ENCODE measurements around the gene PLA2G2A.
"Not testable (repeated sequence)": the region's sequence is repeated elsewhere in the genome, so short reads cannot be mapped to it uniquely, and the experiment has no call there.

PLA2G2A gene

DNA sequence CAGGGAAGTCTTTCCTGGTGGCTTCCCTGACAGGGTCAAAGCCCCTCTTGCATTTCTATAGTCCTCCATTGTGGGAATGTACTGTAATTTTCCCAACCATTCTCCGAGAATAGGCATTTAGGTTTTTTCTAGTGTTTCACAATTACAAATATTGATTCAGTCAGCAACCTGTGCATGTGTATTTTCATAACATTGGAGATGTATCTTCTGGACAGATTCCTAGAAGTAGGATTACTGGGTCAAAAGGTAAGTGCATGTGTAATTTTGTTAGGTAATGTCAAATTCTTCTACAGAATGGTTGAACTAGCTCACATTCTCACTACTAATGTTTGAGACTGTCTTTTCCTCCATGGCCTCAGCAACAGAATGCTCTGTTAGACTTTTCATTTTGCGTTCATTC, 8.3 kb upstream of the PLA2G2A start:
- no peak for DNase-seq
- Histone ChIP-seq H3K27ac (no peak overlapping the region), H3K27me3 (ENCODE audit: insufficient read depth, low read depth, severe bottlenecking) (no peaks in the 10 kb centered on the region), H3K36me3 (no peaks in the 10 kb centered on the region), H3K4me3 (ENCODE audit: low read depth, low read length) (no peak overlapping the region), H3K9me3 (ENCODE audit: severe bottlenecking) (no peaks in the 10 kb centered on the region)
- TF ChIP-seq, protein P1, sequence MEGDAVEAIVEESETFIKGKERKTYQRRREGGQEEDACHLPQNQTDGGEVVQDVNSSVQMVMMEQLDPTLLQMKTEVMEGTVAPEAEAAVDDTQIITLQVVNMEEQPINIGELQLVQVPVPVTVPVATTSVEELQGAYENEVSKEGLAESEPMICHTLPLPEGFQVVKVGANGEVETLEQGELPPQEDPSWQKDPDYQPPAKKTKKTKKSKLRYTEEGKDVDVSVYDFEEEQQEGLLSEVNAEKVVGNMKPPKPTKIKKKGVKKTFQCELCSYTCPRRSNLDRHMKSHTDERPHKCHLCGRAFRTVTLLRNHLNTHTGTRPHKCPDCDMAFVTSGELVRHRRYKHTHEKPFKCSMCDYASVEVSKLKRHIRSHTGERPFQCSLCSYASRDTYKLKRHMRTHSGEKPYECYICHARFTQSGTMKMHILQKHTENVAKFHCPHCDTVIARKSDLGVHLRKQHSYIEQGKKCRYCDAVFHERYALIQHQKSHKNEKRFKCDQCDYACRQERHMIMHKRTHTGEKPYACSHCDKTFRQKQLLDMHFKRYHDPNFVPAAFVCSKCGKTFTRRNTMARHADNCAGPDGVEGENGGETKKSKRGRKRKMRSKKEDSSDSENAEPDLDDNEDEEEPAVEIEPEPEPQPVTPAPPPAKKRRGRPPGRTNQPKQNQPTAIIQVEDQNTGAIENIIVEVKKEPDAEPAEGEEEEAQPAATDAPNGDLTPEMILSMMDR (IDR thresholded peaks at IDR 0.05; ENCODE audit: low read depth, low read length) = no peak

DNA sequence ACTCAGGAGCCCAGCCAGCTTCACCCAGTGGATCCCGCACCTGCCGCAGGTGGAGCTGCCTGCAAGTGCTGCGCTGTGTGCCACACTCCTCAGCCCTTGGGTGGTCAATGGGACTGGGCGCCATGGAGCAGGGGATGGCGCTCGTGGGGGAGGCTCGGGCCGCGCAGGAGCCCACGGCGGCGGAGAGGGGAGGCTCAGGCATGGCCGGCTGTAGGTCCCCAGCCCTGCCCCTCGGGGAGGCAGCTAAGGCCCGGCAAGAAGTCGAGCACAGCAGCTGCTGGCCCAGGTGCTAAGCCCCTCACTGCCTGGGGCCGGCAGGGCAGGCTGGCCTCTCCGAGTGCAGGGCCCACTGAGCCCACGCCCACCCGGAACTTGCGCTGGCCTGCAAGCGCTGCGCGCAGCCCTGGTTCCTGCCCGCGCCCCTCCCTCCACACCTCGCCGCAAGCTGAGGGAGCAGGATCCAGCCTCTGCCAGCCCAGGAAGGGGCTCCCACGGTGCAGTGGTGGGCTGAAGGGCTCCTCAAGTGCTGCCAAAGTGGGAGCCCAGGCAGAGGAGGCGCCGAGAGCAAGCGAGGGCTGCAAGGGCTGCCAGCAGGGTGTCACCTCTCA, 5.1 kb upstream of the PLA2G2A start:
- H3K27me3 ChIP-seq (ENCODE audit: insufficient read depth, low read depth, severe bottlenecking); H3K36me3 ChIP-seq; H3K27ac ChIP-seq; DNase-seq; H3K4me3 ChIP-seq (ENCODE audit: low read depth, low read length); H3K9me3 ChIP-seq (ENCODE audit: severe bottlenecking): not testable (repeated sequence)

DNA sequence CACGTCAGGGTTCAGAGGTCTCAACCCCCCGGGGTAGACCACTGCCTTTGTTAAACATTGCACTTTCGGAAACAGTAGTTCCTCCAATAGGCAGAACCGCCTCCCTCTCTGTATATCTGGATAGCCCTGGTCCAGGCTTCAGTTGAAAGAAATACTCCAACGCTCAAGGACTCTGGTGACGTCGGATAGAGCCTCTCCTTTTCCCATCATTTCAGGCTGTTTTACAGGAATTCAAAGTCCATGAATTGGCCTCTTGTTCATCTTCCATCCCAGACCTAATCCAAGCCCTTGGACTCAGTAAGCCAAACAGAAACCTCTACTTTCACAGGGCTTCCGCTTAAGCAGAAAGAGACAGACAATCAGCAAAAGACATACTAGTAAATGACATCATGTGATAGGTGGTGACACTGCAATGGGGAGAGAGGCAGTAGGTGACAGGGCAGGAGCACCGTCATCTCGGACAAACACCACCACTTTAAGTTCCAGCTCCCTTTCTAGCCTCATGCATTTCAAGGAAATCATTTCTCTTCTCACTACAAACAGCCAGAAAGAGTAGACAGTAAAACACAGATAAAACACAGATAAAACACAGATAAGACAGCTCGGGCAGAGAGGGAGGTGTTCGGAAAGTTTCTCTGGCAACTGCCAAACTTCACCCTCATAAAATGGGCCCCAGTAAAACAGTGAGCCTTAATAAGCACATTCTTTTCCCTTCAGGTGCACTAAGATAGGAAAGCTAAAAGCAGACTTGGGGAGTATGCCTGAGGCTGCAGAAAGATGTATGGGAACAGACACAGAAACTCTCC, 2.3 kb upstream of the PLA2G2A start:
- no peak for DNase-seq

GRCh38 chr1:19981170-19981506, 1.7 kb upstream of the PLA2G2A start:
- no peaks in the 10 kb centered on the region for H3K27me3 ChIP-seq (ENCODE audit: insufficient read depth, low read depth, severe bottlenecking)
- no peaks in the 10 kb centered on the region for H3K36me3 ChIP-seq
- H3K27ac ChIP-seq = no peak overlapping the region
- H3K9me3 ChIP-seq (ENCODE audit: severe bottlenecking) = no peaks in the 10 kb centered on the region
- TF ChIP-seq, protein P1 (IDR thresholded peaks at IDR 0.05; ENCODE audit: low read depth, low read length) = no peak
- DNase-seq = no peak
- no peak overlapping the region for H3K4me3 ChIP-seq (ENCODE audit: low read depth, low read length)

More for the DNA sequence above, 2.3 kb upstream of the PLA2G2A start:
- Histone ChIP-seq H3K4me3 (ENCODE audit: low read depth, low read length) (no peak overlapping the region), H3K36me3 (no peaks in the 10 kb centered on the region), H3K27ac (no peak overlapping the region), H3K9me3 (ENCODE audit: severe bottlenecking) (no peaks in the 10 kb centered on the region), H3K27me3 (ENCODE audit: insufficient read depth, low read depth, severe bottlenecking) (no peaks in the 10 kb centered on the region)
- TF ChIP-seq, protein P1 (IDR thresholded peaks at IDR 0.05; ENCODE audit: low read depth, low read length) = no peak

GRCh38 chr1:19980314-19980713, 896 bp upstream of the PLA2G2A start:
- Histone ChIP-seq H3K27me3 (ENCODE audit: insufficient read depth, low read depth, severe bottlenecking) (no peaks in the 10 kb centered on the region), H3K36me3 (no peaks in the 10 kb centered on the region), H3K9me3 (ENCODE audit: severe bottlenecking) (no peaks in the 10 kb centered on the region), H3K4me3 (ENCODE audit: low read depth, low read length) (no peak overlapping the region), H3K27ac (no peak overlapping the region)
- DNase-seq = no peak
- TF ChIP-seq, protein P1 (IDR thresholded peaks at IDR 0.05; ENCODE audit: low read depth, low read length) = no peak

- H3K27ac ChIP-seq = no peak overlapping the region
- TF ChIP-seq, protein P1 (IDR thresholded peaks at IDR 0.05; ENCODE audit: low read depth, low read length) = no peak
- no peaks in the 10 kb centered on the region for H3K27me3 ChIP-seq (ENCODE audit: insufficient read depth, low read depth, severe bottlenecking)
- H3K9me3 ChIP-seq (ENCODE audit: severe bottlenecking) = no peaks in the 10 kb centered on the region
- no peak for DNase-seq
- H3K4me3 ChIP-seq (ENCODE audit: low read depth, low read length) = no peak overlapping the region
- H3K36me3 ChIP-seq = no peaks in the 10 kb centered on the region
These were observed 1.3 kb downstream of the PLA2G2A start for GRCh38 chr1:19978143-19978542.

All from WERI-Rb-1 (cell line).